ENCODE results near the gene ITGB4.

The ITGB4 gene

GRCh38 chr17:75736173-75736835, 15.0 kb downstream of the ITGB4 start:
- DNase-seq (ENCODE audit: insufficient read length, low spot score) (no peak), FAIRE-seq (no peak)
- no peak for TF ChIP-seq CTCF (IDR thresholded peaks at IDR 0.05; ENCODE audit: insufficient read depth, missing control alignments)

- no peak for FAIRE-seq
- no peak for DNase-seq (ENCODE audit: insufficient read length, low spot score)
- no peak for TF ChIP-seq CTCF (IDR thresholded peaks at IDR 0.05; ENCODE audit: insufficient read depth, missing control alignments)
Measured at GRCh38 chr17:75737133-75737962, 16.1 kb downstream of the ITGB4 start.

GRCh38 chr17:75738218-75738802, 17.1 kb downstream of the ITGB4 start:
- DNase-seq (ENCODE audit: insufficient read length, low spot score) (no peak), FAIRE-seq (no peak)
- TF ChIP-seq CTCF (IDR thresholded peaks at IDR 0.05; ENCODE audit: insufficient read depth, missing control alignments), result no peak

- TF ChIP-seq CTCF (IDR thresholded peaks at IDR 0.05; ENCODE audit: insufficient read depth, missing control alignments), result no peak
- no peak for DNase-seq (ENCODE audit: insufficient read length, low spot score)
- no peak for FAIRE-seq
Measured at GRCh38 chr17:75739174-75739573, 17.9 kb downstream of the ITGB4 start.

GRCh38 chr17:75739801-75740200, 18.5 kb downstream of the ITGB4 start:
- DNase-seq (ENCODE audit: insufficient read length, low spot score) (no peak), FAIRE-seq (no peak)
- no peak for TF ChIP-seq CTCF (IDR thresholded peaks at IDR 0.05; ENCODE audit: insufficient read depth, missing control alignments)

GRCh38 chr17:75740215-75740614, 19.0 kb downstream of the ITGB4 start:
- DNase-seq (ENCODE audit: insufficient read length, low spot score) (no peak), FAIRE-seq (no peak)
- no peak for TF ChIP-seq CTCF (IDR thresholded peaks at IDR 0.05; ENCODE audit: insufficient read depth, missing control alignments)
